Adipocyte (in vitro differentiated cells): ENCODE measurements around the gene LRRN4CL.

ENCODE experiments used
- DNase-seq: peaks from one replicate; pipeline ENCODE4 v3.0.0-alpha.2; 2015; ENCODE audit warnings: low read depth
- H3K27me3 ChIP-seq: replicated peaks from 2 replicates; pipeline ENCODE4 v1.7.0; 2013; ENCODE audit warnings: mild to moderate bottlenecking, low read length, moderate library complexity; ENCODE audit not compliant: control insufficient read depth, insufficient read depth
- H3K36me3 ChIP-seq: 2 replicates; pipeline ENCODE4 v1.7.0; 2013; ENCODE audit warnings: low read length, mild to moderate bottlenecking, moderate library complexity; ENCODE audit not compliant: control insufficient read depth, insufficient read depth, severe bottlenecking
- H3K4me1 ChIP-seq: 2 replicates; pipeline ENCODE4 v1.7.0; 2013; ENCODE audit warnings: mild to moderate bottlenecking, low read length, moderate library complexity; ENCODE audit not compliant: control insufficient read depth, insufficient read depth
- H3K4me3 ChIP-seq: 2 replicates; pipeline ENCODE4 v1.7.0; 2013; ENCODE audit warnings: mild to moderate bottlenecking, low read length, moderate library complexity
- H3K9ac ChIP-seq: 2 replicates; pipeline ENCODE4 v1.7.0; 2013; ENCODE audit warnings: mild to moderate bottlenecking, low read length, moderate library complexity
- H3K9me3 ChIP-seq: 2 replicates; pipeline ENCODE4 v1.7.0; 2013; ENCODE audit warnings: mild to moderate bottlenecking, low read length, moderate library complexity; ENCODE audit not compliant: control insufficient read depth

The LRRN4CL gene

DNA sequence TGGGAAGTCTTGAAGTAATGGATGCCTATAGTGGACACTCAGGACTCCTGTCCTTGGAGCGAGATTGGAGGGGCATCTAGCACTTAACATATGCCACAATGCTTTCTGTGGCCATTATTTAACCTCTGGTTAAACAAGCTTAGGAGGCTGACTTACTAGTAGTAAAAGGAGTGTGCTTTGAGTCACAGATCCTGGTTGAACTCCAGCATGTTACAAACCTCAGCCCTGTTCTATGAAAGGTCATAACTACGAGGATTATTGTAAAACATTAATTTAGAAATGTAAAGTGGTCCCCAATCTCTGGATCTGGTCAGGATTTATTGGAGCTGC is 16.2 kb downstream of the LRRN4CL start:
- peaks cover 43% of the 10 kb centered on the region for H3K4me1 ChIP-seq
- no peak for DNase-seq
- H3K9ac ChIP-seq = peak overlapping the region; percentile 96
- no peaks in the 10 kb centered on the region for H3K27me3 ChIP-seq
- peak overlapping the region; percentile 92 for H3K4me3 ChIP-seq
- H3K9me3 ChIP-seq = no peaks in the 10 kb centered on the region
- H3K36me3 ChIP-seq = peaks cover 30% of the 10 kb centered on the region

DNA sequence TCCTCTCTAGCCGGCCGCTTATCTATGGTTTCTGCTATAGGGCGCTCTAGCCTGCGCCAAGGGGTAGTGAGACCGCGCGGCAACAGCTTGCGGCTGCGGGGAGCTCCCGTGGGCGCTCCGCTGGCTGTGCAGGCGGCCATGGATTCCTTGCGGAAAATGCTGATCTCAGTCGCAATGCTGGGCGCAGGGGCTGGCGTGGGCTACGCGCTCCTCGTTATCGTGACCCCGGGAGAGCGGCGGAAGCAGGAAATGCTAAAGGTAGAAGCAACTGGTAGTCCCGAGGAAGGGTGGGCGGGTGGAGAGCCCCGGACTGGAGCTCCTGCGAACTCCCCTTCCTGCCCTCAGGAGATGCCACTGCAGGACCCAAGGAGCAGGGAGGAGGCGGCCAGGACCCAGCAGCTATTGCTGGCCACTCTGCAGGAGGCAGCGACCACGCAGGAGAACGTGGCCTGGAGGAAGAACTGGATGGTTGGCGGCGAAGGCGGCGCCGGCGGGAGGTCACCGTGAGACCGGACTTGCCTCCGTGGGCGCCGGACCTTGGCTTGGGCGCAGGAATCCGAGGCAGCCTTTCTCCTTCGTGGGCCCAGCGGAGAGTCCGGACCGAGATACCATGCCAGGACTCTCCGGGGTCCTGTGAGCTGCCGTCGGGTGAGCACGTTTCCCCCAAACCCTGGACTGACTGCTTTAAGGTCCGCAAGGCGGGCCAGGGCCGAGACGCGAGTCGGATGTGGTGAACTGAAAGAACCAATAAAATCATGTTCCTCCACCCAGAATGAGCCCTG is 17.5 kb downstream of the LRRN4CL start, which contains the start of the genes LBHD1 and UQCC3:
TSS of gene LBHD1 (minus strand) at position 660 of the 782 bp plus-strand sequence. CDS start 2,236 bp downstream, outside the sequence.
TSS of gene UQCC3 (plus strand) at position 66 of the 782 bp plus-strand sequence. CDS start at position 139, 73 bp downstream.
- Histone ChIP-seq H3K9me3 (no peaks in the 10 kb centered on the region), H3K36me3 (peaks cover 31% of the 10 kb centered on the region), H3K4me3 (peak within 1 kb of the TSS; percentile 92), H3K9ac (peak within 1 kb of the TSS; percentile 96), H3K27me3 (no peaks in the 10 kb centered on the region), H3K4me1 (peaks cover 41% of the 10 kb centered on the region)
- DNase-seq = peak; percentile 91

DNA sequence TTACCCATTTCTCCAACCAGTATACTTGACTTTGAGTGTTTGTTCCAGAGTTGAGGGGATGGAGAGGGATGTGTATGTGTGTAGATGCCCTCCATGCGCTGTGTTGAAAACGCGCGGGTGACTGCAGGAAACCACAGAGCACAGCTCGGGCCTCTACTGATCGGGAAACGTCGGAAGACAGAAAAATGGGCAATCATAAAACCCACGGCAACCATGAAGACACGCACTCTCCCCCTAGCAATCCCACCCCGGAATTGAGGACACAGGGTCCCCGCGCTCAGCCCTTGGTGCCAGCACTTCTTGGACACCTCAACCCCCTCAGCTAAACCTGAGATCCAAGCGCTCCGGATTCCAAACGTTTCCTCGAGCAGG is 18.1 kb downstream of the LRRN4CL start:
- Histone ChIP-seq H3K4me1 (peaks cover 41% of the 10 kb centered on the region), H3K36me3 (peaks cover 31% of the 10 kb centered on the region), H3K27me3 (no peaks in the 10 kb centered on the region), H3K4me3 (peak overlapping the region; percentile 92), H3K9ac (peak overlapping the region; percentile 96), H3K9me3 (no peaks in the 10 kb centered on the region)
- no peak for DNase-seq

DNA sequence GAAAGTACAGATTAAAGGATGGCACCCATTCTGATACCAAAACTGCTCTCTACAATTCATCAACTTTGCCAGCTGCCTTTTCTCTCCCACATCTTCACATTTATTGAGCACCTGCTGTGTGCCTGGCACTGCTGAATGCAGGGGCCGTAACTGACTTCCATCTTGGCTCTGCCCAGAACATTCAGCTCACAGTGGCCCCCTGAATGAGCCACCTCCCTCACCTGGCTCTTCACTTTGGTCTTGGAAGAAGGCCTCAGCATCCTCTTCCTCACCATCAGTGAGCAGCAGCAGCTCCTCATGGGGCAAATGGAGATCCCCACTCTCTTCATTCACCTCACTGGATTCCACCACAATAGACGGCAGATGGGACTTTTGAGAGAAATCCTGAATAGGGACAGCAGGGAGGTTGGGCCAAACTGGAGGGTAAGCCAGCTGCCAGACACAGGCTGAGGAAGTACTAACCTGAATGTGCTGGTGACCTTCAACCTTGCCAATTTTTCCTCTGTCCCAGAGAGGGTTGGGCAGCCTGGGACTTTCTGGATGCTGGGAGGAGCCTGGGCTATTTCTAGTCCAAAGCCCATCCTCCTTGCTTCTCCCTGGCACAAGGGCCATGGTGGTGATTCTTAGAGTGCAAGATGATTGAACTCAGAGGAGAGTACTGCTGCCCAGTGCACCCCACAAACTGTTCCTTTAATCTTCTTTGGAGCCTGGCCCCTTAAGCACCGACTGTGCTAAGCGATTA is 19.7 kb downstream of the LRRN4CL start:
- no peaks in the 10 kb centered on the region for H3K9me3 ChIP-seq
- H3K36me3 ChIP-seq = peaks cover 30% of the 10 kb centered on the region
- H3K4me1 ChIP-seq = peaks cover 44% of the 10 kb centered on the region
- H3K9ac ChIP-seq = peak overlapping the region; percentile 96
- no peaks in the 10 kb centered on the region for H3K27me3 ChIP-seq
- no peak for DNase-seq
- peak overlapping the region; percentile 92 for H3K4me3 ChIP-seq

DNA sequence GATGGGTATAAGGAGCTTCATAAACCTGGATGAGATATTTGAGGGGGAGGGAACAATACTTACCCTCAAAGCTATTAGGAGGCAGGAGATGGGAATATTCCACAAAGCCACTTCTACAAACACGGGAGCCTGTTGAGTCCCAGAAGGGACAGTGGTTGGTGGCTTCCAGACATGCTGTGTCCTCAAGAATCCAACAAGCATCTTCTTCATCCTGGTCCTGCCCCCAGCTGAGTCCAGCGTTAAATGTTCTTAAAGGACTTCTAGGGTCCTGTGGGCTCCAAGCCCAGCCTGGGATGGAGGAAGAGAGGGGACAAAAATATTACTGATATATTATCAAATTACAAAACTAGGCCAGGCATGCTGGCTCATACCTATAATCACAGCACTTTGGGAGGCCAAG is 21.9 kb downstream of the LRRN4CL start:
- peak overlapping the region; percentile 94 for H3K9ac ChIP-seq
- DNase-seq = no peak
- H3K27me3 ChIP-seq = no peaks in the 10 kb centered on the region
- peaks cover 28% of the 10 kb centered on the region for H3K4me1 ChIP-seq
- H3K9me3 ChIP-seq = no peaks in the 10 kb centered on the region
- H3K4me3 ChIP-seq = peak overlapping the region; percentile 98
- H3K36me3 ChIP-seq = peaks cover 30% of the 10 kb centered on the region

DNA sequence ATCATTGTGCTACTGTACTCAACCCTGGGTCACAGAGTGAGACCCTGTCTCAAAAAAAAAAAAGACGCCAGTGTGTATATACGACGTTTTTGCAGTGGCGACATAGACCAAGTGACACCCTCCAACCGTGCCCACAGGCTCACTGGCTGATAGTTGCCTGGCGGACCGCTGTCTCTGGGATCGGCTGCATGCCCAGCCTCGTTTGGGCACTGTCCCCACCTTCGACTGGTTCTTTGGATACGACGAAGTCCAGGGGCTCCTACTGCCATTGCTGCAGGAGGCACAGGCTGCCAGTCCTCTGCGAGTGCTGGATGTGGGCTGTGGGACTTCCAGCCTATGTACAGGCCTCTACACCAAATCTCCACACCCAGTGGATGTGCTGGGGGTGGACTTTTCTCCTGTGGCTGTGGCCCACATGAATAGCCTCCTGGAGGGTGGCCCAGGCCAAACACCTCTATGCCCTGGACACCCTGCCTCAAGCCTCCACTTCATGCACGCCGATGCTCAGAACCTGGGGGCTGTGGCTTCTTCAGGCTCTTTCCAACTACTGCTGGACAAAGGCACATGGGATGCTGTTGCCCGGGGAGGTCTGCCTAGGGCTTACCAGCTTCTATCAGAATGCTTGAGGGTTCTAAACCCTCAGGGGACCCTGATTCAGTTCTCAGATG is 22.9 kb downstream of the LRRN4CL start:
- no peak for DNase-seq
- Histone ChIP-seq H3K27me3 (no peaks in the 10 kb centered on the region), H3K9me3 (no peaks in the 10 kb centered on the region), H3K36me3 (peaks cover 39% of the 10 kb centered on the region), H3K4me3 (peak overlapping the region; percentile 98), H3K4me1 (peaks cover 27% of the 10 kb centered on the region), H3K9ac (peak overlapping the region; percentile 94)

DNA sequence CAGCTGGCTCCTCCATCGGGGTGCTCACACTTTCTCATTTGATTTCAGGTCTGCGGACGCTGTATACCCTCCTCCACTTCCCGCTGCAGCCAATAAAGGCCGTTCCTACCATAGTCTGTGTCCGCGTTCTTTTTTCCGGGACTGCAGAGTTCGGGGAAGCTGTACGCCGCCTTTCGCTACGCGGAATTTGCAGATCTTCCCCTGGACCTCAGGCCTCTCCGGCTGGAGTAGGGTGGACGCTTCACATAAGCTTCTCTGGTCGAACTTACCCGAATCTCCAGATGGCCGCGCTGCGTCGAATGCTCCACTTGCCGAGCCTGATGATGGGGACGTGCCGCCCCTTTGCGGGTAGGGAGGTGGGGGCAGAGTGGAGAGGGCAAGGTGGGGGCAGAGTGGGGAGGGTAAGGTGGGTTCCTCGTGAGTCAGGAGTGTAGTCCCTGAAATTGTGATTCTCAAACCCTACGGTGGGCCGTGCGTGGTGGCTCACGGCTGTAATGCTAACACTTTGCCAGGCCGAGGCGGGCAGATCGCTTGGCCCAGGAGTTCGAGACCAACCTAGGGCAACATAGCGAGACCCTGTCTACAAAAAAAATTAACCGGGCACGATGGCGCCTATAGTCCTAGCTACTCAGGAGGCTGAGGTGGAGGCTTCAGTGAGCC is 23.6 kb downstream of the LRRN4CL start:
- DNase-seq = peak; percentile 77

DNA sequence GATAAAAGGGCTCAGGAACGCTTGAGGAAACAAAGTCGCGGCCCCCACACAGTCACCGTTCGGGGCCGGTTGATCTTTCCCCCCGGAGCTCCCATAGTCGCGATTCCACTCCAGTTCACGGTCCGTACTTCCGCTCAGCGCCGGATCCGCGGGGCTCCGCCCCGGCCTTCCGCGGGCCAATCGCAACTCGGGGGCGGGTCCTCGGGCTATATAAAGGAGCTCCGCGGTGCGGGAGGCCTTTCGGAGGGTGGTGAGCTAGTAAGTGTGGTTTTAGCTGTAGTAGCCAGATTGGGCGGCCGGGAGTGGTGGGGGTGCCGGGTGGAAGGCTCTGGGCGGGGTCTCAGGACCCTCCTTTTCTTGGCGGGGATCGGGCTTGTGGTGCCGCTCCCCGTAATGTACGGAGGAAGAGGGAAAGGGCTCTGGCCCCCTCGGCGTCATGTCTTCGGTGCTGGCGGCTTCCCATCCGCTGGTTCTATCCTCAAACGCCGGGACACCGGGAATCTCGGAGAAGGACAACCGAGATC is 24.2 kb downstream of the LRRN4CL start, which contains the start of the genes C11orf98 and CSKMT:
TSS of gene C11orf98 (minus strand) at position 136 of the 524 bp plus-strand sequence. CDS start at position 95, 41 bp downstream.
TSS of gene CSKMT (plus strand) at position 238 of the 524 bp plus-strand sequence. CDS start 568 bp downstream, outside the sequence.
- peak within 1 kb of the TSS; percentile 94 for H3K9ac ChIP-seq
- DNase-seq = peak; percentile 97
- H3K27me3 ChIP-seq = no peaks in the 10 kb centered on the region
- peaks cover 24% of the 10 kb centered on the region for H3K4me1 ChIP-seq
- H3K9me3 ChIP-seq = no peaks in the 10 kb centered on the region
- peaks cover 42% of the 10 kb centered on the region for H3K36me3 ChIP-seq
- H3K4me3 ChIP-seq = peak within 1 kb of the TSS; percentile 98

More for the DNA sequence above, 23.6 kb downstream of the LRRN4CL start:
- no peaks in the 10 kb centered on the region for H3K27me3 ChIP-seq
- peak overlapping the region; percentile 94 for H3K9ac ChIP-seq
- H3K36me3 ChIP-seq = peaks cover 42% of the 10 kb centered on the region
- H3K4me1 ChIP-seq = peaks cover 27% of the 10 kb centered on the region
- H3K4me3 ChIP-seq = peak overlapping the region; percentile 98
- no peaks in the 10 kb centered on the region for H3K9me3 ChIP-seq

DNA sequence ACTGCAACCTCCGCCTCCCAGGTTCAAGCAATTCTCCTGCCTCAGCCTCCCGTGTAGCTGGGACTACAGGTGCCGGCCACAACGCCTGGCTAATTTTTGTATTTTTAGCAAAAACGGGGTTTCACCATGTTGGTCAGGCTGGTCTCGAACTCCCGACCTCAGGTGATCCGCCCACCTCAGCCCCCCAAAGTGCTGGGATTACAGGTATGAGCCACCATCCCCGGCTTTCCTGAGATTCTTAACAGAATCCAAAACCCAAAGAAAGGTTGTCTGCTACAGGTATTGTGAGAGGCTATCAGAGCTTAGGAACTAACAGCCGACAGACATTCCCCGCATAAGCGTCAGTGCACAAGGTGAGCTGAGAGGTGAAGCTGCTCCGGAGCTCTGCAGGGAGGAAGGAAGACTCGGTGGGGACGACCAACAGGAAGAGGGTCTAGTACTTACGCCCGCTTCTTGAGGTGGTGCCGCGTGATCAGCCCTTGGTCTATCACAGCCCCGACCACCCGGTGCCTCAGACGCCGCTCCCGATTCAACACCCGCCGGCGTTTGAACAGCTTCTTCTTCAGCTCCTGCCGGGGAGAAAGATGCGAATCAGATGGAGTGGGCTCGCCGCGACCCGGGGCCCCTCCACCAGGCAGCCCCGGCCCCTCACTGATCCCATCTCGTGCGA is 24.8 kb downstream of the LRRN4CL start:
- Histone ChIP-seq H3K9ac (peak overlapping the region; percentile 94), H3K27me3 (no peaks in the 10 kb centered on the region), H3K36me3 (peaks cover 42% of the 10 kb centered on the region), H3K9me3 (no peaks in the 10 kb centered on the region), H3K4me1 (peaks cover 21% of the 10 kb centered on the region), H3K4me3 (peak overlapping the region; percentile 98)
- no peak for DNase-seq

DNA sequence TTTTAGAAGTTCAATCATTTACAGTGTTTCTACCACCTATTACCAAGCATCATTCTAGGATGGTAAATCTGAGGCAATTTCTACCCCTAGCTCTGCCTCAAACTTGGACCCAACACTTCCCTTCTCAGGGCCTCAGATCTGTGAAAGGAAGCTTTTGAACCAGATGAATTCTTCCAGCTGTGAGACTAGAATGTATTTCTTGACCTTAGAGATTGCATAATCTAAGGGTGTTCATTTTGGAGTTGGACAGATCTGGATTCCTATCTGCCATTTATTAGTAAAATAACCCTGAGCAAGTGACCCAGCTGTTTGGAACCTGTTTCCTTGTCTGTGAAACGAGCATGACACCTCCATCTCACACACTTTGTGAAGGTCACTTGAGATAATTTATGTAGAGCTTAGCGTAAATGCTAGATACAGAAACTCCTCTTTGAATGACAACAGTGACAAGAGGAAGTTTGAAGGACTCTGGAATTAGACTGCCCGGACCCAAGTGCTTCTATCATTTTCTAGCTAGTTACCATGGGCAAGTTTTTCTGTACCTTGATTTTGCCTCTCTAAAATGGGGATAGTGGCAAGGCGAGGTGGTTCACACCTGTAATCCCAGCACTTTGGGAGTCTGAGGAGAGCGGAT is 32.4 kb downstream of the LRRN4CL start:
- DNase-seq = peak; percentile 41
- Histone ChIP-seq H3K9me3 (no peaks in the 10 kb centered on the region), H3K9ac (no peak overlapping the region), H3K4me3 (no peak overlapping the region), H3K4me1 (peaks cover 8% of the 10 kb centered on the region), H3K36me3 (peaks cover 7% of the 10 kb centered on the region), H3K27me3 (no peaks in the 10 kb centered on the region)
